ENCODE data around the gene C13orf46.
A peak's percentile ranks its signal among the peaks of the same experiment; 100 is the strongest.

Gene C13orf46

DNA sequence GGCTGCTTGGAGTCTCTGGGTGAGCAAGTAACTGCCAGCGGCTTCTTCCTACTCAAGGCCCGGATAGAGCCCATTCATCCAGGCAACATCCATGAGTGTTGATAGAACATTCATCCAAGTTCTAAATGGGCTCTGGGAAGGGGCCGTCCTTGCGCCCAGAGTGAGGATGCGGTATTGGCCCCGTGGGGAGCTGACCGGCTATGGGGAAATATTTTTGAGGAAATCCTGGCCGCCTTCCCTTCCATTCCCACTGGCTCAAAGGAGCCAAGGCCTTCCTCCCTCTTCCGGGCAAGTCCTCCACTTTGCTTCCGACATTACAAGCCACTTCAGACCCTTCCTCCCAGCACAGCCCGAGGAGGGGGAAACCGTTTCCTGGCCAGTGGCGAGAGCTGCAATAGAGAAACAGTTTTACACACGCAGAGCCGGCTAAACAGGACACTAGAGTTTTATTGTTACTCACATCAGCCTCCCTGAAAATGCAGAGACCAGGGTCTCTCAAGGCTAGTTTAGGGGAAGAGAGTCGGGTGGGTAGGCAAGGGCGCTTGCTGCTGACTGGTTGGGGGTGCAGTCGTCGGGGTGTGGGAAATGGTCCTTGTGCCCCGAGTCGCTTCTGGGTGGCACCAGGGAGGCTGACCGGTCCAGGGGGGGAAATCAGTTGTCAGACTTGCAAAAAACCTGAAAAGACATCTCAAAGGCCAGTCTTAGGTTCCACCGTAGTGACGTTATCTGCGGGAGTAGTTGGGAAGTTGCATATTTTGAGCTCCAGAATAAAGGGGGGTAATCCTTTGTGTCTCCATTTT is 37.5 kb downstream of the C13orf46 start:
- DNase-seq: no peak

DNA sequence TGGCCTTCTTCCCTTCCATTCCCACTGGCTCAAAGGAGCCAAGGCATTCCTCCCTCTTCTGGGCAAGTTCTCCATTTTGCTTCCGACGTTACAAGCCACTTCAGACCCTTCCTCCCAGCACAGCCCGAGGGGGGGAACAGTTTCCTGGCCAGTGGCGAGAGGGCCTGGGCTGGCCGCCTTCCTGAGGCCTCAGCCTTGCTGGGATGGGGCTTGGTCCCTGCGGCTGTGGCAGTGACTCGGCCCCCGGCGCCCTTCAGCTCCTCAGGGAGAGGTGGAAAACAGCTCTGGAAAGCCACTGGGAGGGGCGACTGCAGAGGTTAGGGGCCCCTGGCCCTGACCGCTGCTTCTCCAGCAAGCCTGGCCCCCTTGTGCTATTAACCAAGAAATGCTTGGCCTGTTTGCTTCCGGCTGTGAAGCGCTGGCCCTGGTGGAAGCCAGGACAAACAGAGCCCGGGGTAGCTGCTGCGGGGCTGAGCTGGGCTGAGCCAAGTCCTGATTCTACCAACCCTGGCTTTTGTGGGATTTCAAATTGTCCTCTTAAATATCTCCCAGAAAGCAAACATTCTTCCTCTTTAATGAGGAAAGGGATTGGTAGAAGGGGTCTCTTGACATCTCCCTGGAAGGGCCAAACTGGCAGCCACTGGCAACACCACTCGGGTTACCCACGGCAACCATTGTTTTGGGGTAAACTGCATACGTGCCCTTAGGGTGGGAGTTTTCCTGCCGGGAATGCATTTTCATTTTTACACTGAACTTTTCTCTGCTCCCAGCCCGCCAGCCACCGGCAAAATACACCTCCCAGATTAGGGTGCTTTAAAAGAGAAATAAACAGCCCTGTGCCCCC is 38.7 kb downstream of the C13orf46 start:
- no peak for DNase-seq

- no peak for DNase-seq
Observed at GRCh38 chr13:113934576-113934975, 39.3 kb downstream of the C13orf46 start.

DNA sequence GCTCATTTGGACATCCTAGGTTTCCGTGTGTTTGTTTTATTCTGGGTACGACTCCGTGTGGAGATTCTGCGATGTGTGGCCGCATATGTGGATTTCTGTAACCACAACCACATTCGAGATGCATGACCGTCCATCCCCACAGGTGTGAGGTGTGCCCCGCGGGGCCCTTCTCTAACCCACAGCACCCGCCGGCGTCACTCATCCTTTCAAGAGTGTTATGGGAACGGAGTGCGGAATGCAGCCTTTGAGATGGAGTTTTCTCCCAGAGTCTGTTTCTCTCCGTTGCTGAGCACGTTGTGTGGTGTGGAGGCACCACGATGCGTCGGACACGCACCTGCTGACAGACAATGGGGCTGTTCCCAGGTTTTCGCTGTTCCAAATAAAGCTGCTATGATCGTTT is 40.0 kb downstream of the C13orf46 start:
- no peak for DNase-seq

DNA sequence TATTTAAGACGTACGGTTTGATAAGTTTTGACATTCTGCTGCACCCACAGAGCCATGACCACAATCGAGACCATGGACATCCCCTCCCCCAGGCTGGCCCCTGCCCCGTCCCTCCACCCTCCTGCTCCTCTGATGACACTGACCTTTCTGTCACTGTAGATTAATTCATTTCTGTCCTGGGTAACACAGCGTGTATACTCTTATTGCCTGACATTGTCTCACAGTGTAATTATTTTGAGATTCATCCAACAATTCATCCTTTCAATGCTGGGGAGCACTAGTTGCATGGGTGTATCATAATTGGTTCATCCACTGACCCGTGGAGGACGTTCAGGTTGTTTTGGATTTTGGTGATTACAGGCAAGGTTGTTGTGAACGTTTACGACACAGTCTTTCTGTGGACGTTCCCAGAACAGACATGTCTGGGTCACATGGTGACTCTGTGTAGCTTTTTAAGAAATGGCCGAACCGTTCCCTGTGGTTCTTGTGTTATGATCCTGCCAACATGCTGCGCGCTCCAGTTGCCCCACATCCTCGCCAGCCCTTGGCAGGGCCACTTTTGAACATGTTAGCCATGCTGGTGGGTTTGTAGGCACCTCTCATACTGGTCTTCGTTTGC is 41.9 kb downstream of the C13orf46 start:
- DNase-seq: no peak

GRCh38 chr13:113930671-113931637 is 42.9 kb downstream of the C13orf46 start:
- DNase-seq: no peak

DNA sequence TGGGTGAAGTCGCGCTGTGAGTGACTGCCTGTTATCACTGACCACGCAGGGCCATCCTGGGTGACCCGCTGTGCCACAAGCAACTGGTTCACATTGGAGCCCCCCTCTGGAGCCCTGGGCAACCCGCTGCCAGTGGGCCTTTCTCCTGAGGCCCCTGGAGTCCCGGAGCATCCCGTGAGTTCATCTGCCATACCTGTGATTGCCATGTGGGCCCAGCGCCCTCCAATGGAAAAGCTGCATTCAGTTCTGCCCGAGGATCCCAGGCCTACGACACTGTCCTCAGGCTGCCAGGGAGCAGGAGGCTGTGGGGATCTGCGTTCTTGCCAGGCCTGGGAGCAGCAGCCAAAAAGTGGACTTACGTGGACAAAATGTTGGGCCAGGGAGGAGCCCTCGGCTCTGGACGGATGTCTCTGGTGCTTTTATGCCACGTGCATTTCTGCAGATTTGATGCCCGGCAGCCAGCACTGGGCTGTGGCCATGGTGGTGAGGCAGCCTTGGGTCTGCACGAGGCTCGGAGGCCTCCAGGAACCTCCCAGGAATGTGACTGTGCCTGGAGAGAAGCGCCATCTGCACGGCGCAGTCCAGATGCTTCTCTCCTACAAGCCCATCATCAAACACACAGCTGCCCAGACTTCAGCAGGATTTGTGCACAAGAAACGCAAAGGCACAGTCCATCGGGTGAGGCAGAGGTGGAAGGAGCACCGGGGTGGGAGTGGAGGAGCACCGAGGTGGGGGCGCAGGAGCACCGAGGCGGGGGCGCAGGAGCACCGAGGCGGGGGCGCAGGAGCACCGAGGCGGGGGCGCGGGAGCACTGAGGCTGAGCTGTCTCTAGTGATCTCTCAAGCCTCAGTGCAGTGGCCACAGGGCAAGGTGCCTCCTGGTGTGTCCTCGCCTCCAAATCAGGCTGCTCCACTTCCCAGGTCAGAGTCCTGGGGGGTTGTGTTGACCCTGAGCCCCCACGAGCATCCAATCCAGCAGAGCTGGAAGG is 44.0 kb downstream of the C13orf46 start:
- DNase-seq: peak in 1 of 2 experiments; percentile 27

DNA sequence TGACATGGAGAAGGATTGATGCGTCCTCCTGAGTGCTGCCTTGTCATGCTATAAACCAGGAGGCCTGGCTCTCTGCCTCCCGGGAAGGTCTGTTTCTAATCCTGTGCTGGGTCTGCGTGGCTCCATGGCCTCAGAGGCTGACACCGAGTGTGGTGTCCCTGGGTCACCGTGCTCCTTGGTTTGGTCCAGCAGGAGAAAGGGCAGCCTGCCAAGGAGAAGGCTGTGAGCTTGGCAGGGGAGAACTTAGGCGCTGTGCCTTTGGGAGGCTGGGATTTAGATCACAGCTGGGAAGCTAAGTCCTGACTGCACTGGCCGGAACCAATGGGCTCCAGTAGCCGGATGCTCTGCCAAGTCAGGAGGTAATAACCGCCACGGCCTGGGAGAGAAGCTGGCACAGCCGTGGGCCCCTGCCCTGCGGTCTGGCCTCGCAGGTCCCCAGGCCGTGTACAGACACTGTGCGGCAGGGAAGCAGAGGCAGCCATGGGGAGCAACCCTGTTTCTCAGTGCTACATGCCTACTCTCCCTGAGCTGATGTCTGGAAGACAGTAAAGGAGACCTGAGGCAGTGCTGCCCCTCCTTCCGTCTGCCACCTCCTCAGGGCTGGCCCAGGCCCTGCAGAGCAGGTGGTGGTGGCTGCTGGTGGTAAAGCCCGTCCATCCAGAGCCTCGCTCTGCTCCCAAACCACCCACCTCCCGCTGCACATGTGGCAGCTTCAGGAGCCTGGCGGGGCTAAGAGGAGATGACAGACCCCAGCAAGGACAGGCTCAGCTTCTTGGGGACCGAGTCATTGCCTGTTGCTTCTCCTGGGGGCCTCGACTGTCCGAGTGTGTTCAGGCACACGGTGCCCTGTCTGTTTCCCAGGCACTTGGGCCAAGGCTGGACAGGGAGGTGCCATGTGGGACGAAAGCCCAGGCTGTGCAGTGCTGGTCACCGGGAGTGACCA is 44.9 kb downstream of the C13orf46 start:
- DNase-seq: no peak

DNA sequence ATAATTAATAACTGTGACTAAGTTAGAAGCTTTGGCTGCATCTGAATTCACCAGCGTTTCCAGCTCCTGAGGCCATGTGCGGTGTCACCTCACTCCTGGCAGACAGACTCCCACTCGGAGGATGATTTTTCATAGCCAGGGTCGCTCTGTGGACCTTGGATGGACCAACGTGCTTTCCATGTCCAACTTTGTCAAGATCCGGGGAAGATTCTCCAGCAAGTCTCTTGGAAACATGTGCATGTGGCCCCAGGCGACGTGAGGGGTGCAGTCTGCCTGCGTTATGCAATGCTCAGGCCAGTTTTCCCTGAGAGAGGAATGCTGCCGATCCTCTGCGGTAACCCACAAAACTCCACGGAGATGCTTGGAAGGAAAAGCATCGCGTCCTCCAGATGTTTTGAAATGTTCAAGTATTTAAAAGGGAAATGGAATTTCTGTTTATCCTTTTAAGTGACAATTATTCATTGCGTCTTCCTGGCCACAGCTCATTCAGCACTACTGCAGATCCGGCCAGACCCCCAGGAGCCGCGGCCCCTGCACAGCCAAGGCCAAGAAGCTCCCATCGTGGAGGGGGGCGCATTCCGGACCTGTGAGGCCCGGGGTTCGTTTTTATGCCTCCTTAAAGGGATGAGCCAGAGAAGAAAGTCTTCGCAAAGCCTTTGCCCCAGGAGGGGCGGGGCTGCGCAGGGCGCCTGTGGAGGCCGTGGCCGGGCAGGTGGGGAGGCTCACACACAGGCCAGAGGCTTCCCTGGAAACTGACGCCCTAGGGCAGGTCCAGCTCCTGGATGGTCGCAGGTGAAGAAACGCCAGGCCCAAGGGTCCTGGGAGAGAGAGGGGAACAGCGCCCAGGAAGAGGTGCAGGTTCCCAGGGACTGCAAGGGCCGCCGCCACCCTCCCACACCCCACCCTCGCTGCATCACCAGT is 46.0 kb downstream of the C13orf46 start:
- DNase-seq: no peak

DNA sequence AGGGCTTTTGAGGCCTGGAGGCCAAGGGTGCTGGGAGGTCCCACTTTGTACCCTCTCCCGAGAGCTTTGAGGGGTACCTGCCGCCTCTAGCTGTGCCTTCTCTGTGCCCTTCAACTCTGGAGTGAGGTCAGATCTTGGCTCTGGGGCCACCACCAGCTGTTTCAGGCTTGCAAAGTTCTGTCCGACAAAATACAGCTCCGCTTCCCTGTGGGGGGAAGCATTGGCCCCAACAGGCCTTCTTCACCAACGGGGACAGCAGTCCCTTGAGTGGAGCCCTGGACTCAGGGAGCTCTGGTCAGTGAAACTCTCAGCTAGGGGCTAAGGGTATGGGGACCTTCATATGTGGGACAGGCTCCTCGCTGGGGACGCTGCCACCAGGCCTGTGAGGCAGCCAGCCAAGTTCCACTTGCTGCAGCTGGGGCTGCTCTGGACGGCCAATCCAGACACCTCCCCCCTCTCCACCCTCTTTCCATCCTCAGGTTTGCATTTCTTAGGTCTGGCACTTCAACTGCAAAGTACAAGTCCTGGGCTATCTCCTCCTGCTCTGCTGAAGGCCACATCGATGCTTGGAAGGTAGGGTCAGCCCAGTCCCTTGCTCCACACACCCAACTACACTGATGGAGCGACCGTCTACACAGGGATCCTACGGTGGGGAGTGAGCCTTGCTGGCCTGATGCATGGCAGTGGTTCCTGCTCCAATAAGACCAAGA is 46.8 kb downstream of the C13orf46 start:
- no peak for DNase-seq

GRCh38 chr13:113926301-113926761 is 47.5 kb downstream of the C13orf46 start:
- DNase-seq: no peak

- DNase-seq: no peak
Observed at GRCh38 chr13:113924184-113924901, 49.5 kb downstream of the C13orf46 start.

GRCh38 chr13:113923376-113924063 is 50.4 kb downstream of the C13orf46 start:
- DNase-seq: no peak

GRCh38 chr13:113922412-113923118 is 51.3 kb downstream of the C13orf46 start:
- DNase-seq: no peak

GRCh38 chr13:113921763-113922162 is 52.1 kb downstream of the C13orf46 start:
- no peak for DNase-seq
